Raji (cell line): ENCODE results near the gene CFAP410.

Experiments used
- POLR2A ChIP-seq: IDR thresholded peaks from 2 replicates; pipeline ENCODE4 v1.6.1; 2011; ENCODE audit warnings: low read depth, low read length, control low read depth; ENCODE audit not compliant: insufficient read depth

The CFAP410 gene

DNA sequence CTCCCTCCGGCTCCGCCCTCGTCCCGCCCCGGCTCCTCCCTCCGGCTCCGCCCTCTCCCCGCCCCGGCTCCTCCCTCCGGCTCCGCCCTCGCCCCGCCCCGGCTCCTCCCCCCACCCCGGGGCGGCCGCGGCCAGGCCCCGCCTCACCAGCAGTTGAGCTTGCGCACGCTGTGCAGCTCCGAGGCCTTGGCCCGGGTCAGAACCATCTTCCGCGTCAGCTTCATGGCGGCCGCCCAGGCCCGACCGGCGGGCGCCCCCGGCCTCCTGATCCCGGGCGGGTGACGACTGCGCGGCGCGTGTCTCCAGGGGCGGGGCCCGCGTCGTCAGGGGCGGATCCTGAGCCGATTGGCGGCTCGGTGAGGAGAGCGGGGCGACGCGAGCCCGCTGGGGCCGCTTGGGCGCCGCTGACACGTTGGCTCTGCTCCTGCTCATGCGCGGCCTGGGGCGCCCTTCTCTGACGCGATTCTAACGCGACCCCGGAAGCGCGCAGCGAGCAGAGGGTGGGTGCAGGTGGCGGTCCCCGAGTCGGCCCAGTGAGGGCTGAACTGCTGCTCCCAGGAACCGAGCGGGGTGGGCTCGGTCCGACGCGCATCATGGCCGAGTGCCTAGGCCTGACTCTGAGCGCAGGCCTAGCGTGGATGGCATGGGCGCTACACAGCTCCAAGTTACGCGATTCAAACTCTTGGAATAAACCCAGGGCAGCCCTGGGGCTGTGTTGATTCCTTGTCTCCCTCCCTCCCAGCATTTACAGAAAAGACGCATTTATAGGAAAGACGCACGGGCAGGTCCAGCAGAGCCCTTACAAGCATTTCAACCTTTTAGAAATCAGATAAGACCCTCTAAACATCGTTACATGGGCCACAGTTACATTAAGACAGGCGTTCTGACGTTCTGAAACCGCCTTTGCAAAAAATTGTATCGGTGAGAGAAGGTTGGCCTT is at the start of gene CFAP410:
TSS of gene CFAP410 (minus strand) at position 420 of the 940 bp plus-strand sequence. CDS start at position 224, 196 bp downstream.
- peak; percentile 97 for TF ChIP-seq POLR2A

DNA sequence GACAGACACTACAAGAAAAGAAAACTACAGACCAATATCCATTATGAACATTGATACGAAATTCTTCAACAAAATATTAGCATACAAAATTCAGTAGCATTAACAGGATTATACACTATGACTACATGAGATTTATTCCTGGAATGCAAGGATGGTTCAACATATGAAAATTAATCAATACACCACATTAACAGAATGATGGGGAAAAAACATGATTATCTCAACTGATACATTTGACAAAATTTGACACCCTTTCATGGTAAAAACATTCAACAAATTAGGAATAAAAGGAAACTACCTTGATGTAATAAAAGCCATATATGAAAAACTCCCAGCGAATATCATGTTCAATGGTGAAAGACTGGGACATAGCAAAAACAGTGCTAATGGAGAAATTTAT is 45.8 kb upstream of the CFAP410 start:
- TF ChIP-seq POLR2A = no peak

DNA sequence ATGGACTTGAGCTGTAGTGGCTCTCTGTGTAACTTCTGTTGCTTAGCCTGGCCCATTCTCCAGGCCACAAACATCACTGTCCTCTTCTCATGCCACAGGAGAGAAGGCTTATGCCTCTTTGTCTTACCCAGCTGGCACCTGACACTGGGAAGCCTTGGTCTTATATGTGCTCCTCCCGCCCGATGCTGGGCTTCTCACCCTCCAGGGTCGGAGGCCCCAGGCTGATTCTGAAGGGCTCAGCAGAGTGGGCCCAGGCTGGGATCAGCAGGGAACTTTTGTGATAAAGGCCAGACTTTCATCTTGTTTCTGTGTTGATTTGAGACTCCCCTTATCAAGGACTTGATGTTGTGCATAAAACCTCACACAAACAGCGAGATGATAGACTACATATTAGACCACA is 44.0 kb upstream of the CFAP410 start:
- TF ChIP-seq POLR2A = no peak

DNA sequence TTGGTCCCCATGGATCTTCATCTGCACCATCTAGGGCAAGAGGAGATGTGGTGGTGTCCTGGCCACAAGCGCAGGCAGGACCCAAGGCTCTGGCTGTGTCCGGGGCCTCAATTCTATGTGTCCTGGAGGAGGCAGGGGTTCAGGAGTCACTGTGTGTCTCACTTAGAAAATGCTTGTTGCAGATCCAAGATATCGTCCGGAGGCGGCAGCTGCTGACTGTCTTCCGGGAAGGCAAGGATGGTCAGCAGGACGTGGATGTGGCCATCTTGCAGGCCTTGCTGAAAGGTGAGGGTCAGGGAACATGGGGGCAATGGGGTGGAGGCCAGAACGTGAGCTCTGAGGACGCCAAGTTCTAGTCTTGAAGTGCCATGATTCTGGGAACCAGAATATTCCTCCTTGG is 43.3 kb upstream of the CFAP410 start:
- no peak for TF ChIP-seq POLR2A

DNA sequence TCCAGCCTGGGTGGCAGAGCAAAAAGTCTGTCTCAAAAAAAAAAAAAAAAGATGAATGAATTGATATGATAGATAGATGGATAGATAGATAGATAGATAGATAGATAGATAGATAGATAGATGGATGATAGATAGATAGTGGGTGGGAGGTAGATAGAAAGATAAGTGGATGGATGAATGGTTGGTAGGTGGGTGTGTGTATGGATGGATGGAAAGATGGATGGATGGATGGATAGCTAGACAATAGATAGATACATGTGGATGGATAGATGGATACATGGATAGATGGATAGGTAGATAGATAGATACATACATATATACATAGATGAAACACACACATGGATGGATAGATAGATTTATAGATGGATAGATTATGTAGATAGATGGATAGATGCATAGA is 42.7 kb upstream of the CFAP410 start:
- TF ChIP-seq POLR2A = no peak

GRCh38 chr21:44380876-44381275 is 41.7 kb upstream of the CFAP410 start:
- no peak for TF ChIP-seq POLR2A

DNA sequence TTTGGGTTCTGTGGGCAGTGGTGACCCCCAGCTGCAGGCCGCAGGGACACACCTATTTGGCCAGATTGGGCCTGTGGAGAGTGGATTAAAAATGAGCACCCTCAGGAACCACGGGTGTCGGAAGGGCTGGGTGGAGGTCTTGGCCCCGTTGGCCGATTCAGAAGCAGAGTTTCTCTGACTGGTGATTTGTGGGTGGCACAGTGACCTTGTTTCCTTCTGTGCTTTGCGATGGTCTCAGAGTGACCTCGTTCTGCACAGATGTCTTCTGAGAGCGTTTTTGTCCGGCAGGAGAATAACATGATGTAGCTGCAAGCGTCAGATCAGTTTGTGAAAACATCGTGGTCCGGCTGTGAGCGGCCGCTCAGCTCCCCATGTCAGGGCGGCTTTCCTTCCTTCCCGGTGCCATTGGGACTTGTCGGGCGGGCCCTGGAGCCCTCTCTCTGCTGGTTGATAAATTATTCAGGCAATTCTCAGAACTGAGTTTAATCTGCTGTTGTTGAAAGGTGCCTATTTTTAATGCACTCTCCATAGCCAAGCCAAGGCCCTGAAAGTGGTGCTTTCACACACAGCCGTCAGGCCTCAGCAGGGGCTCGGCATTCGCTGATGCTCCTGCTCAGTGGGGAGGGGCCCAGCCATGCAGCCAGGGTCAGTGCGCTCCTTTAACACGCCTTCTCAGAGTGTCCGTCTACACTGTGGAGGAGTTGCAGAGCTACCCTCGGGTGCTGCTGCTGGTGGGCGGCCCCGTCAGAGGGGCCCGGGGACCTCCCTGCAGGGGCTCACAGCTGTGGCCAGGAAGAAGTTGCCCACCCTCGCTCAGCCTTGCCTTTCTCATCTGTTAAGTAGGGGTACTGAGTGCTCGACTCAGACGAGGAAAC is 41.0 kb upstream of the CFAP410 start:
- TF ChIP-seq POLR2A = no peak

- TF ChIP-seq POLR2A = no peak
Measured at GRCh38 chr21:44379515-44379848, 40.3 kb upstream of the CFAP410 start.

DNA sequence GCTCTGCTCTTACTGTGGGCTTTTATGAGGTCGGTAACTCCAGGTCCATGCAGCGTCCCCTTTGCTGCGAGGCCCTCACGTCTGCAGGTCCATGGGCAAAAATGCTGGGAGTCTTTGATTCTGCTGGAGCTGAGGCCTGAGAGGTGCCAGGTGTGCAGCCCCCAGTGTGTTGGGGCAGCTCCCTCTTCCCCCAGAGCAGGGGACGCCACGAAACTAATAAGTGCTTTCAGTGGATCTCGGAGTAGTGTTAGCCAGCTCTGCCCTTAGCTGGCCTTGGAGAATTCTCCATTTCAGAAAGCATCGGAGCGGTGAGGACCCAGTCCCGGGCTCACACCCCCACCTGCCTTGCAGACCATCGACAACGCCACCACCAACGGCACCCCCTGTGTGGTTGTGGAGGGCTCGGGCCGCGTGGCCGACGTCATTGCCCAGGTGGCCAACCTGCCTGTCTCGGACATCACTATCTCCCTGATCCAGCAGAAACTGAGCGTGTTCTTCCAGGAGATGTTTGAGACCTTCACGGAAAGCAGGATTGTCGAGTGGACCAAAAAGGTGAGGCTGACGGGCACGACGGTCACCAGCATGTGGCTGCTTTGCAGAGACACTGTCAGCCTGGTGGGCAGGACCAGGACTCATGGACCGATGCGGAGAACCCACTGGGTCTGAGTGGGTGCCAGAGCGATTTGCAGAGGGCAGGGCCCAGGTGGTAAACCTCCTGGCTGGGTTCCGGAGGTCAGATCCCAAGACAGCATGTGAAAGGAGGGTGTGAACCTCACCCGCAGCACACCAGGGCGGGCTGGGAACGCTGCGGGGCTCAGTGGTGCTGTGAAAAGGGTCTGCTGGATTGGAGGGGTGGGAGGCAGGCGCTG is 39.7 kb upstream of the CFAP410 start:
- TF ChIP-seq POLR2A = no peak

DNA sequence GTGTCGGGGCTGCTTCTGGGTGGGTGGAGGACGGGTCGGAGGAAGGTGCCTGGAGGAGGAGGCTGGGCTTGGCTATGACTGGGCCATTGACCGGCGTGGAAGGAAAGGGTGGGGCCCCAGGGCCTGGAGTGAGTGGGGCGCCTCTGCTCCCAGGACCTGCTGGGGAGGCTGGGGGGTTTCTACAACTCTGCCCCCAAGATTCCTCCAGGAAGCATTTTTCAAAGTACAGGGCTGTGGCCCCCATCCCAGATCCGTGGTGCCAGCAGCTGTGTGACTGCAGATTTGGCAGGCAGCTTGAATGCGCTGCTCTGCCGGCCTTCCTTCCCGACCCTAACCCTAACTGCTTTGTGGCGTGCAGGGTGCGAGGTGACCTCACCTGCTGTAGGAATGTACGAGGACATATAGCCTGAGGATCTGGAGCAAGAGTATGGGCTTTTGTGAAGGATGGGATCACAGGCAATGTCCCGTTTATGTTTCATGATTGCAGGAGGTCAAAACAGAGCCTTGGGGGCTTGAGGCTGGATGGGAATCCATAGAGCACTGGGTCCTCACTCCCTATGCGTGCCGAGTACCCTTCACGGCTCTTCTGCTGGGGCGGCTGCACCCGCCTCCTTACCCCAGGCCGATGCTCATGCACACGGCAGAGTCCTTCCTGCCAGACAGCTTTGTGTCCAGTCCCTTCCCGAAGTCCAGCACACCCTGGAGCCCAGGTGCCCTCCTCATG is 38.9 kb upstream of the CFAP410 start:
- no peak for TF ChIP-seq POLR2A

DNA sequence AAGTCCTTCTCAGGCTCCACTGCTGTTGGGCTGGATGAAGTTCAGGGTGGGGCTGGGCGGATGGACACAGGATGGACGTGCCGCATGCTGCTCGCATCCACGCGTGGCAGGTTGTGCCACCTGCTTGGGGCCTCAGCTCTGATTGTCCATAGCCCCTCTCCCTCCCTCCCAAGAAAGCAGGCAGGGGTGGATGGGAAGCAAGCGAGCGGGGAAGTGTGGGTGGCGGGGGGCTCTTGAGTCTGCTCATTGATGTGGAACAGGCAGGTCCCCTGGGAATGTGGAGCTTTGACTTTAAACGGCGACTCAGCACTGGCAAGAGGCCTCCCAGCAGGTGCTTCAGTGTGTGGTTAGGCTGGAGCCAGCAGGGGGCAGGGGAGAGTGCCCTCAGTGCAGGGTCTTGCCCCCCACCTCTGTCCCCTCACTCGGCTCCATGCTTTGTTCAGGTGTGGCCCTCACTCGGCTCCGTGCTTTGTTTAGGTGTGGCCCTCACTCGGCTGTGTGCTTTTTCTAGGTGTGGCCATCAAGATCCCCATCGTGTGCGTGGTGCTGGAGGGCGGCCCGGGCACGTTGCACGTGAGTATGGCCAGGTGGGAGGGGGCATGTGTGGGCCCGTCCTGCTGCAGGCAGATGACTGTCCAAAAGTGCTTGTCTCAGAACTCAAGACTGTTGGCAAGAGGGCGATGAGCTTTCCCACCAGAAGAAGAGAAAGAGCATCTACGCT is 38.2 kb upstream of the CFAP410 start:
- no peak for TF ChIP-seq POLR2A

DNA sequence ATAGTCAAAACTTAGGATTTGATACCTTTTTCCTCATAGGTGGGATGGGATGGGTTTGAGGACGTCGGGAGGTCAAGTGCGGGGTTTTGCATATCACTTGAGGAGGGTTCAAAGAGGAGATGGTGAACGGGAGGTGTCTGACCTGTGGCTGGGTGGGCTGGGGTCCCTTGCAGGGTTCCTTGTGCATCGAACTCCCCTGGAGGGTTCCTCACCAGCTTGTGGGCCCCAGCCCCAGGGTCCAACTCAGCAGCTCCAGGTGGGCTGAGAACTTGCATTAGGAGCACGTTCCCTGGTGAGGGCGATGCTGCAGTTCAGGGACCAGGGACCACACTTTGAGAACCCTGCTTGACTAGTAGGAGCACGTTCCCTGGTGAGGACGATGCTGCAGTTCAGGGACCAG is 37.4 kb upstream of the CFAP410 start:
- TF ChIP-seq POLR2A = no peak

DNA sequence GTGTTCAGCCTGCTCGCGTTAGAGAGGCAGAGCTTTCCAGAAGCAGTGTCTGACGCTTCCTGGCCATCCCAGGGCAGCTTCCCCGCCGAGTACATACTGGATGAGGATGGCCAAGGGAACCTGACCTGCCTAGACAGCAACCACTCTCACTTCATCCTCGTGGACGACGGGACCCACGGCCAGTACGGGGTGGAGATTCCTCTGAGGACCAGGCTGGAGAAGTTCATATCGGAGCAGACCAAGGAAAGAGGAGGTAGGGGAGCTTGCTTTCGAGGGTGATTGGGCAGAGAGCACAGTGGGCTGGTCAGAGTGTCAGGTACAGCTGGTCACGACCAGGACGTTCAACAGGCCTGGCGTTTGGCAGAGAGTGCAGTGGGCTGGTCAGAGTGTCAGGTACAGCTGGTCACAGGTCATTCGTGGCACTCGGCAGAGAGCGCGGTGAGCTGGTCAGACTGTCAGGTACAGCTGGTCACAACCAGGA is 36.6 kb upstream of the CFAP410 start:
- no peak for TF ChIP-seq POLR2A

DNA sequence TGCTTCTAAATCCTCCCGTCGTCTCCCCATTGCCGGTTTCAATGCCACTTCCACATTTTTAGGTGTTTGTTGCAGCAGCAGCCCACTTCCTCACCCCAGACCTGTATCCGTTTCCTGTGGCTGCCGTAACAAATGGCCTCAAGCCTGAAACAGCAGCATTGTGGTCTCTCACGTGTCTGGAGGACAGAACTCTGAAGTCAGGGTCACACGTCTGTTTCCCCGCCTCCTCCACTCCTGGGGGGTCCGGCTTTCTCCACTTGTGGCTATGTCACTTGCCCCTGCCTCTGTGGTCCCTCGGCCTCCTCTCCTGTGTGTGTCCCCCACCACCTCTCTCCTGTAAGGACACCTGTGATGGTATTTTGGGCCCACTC is 36.1 kb upstream of the CFAP410 start:
- TF ChIP-seq POLR2A = no peak
